HG02885 (cell line): ENCODE results near the gene PBX1.
"Not testable (repeated sequence)": the region's sequence is repeated elsewhere in the genome, so short reads cannot be mapped to it uniquely, and the experiment has no call there.

Experiments
- ATAC-seq: cut with Tn5 transposase; IDR thresholded peaks from one replicate; pipeline ENCODE4 v1.9.1; 2021; ENCODE audit warnings: mild to moderate bottlenecking; ENCODE audit not compliant: unreplicated experiment, poor library complexity

PBX1 gene

DNA sequence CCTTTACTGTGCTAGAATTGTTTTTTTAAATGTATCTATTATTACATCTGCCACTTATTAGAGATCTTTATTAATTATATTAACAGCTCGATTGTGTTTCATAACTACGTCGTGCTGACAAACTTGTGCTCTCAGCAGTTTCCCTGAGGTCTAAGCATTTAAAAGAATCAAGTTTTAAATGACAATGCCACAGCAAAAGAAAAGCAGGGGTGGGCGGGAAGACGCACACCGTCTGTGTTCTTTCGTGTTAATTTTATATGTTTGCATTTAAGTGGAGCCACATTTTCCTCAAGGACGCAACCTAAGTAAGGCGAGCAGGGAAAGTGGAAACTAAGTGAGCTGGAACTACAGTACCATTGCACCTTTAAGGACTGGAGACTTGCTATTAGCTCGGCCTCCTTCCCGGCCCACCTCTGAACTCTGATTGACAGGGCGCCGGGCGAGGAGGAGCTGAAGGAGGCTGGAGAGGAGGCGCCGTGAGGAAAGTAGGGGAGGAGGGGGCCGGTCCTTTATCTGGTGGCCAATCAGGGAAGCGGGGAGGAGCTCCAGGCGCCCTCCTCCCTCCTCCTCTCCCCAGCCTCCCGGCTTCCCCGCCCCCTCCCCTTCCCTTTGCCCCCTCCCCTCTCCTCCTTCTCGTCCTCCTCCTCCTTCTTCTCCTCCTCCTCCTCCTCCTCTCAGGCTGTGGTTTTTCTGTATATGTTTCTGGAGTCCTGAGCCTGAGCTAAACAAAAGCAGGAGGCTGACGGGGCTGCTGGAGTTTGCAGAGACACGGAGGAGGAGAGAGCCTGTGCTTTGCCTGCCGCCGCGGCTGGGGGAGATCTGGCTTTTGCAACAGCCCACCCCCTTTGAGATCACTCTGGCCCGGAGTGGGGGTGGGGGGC, at the start of gene PBX1:
PBX1 (plus strand) TSS at position 724 of the 881 bp plus-strand sequence.
- peak; percentile 100 for ATAC-seq

DNA sequence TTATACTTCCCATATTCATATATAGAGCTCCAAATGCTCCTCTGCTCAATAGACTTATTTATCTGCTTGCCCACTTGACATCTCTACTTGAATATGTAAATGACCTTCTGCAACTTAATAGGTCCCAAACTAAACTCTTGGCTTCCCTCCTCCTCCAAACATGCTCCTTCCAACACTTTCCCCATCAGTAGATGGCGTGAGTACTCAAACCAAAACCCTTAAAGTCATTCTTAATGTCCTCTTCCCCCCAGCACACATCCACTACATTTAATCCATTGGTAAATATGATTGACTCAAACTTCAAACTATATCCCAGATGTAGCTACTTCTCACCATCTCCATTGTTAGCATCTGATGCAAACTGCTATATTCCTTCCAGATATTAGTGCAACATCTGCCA, 48.5 kb upstream of the PBX1 start:
- ATAC-seq, result no peak

DNA sequence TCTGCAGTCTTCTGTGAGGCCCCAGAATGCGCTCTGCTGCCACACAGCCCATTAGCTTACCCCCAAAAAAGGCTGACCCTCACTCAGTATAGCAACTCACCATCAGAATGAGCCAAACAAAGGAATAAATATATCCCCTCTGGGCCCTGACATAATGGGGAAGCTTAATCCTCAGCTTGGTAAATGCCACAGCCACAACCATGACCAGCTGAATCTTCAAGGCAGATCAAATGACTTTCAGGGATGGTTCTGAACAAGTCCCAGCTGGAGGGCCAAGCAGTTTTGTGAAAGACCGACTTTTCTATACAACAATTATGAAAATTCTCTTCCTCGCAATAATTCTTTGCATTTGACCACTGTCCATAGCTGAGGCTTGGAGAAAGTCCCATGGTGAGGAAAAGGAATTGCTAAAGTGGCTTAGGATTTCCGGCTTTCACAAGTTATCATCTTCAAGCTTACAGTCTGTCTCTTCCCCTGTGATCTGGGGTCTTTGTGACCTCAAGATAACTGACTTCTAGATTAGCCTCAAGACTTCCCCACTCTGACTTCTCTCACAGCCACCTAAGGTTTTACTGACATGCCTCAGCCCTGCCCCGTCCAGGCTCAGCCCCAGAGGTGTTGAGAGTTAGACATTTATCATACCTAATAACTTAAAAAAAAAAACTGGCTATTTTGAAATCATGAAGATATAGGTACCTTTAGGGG, 47.8 kb upstream of the PBX1 start:
- no peak for ATAC-seq

DNA sequence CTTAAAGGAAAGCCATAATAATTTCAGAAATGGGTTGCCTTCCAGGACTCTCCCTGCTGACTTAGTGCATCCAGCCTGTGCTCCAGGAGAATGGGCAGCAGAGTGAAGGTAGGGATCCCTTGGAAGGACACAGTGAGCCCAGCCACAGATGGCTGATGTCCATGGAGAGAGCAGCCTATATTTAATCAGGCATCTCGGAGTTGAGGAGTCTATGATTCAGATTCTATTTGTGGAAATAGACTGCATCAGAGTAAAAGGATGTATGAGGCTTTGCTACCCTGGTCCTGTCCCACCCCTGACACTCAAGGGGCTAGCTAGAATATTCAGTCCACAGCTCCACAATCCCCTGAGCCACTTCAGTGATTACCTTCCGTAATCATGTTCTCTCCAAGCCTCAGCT, 43.8 kb upstream of the PBX1 start:
- no peak for ATAC-seq

DNA sequence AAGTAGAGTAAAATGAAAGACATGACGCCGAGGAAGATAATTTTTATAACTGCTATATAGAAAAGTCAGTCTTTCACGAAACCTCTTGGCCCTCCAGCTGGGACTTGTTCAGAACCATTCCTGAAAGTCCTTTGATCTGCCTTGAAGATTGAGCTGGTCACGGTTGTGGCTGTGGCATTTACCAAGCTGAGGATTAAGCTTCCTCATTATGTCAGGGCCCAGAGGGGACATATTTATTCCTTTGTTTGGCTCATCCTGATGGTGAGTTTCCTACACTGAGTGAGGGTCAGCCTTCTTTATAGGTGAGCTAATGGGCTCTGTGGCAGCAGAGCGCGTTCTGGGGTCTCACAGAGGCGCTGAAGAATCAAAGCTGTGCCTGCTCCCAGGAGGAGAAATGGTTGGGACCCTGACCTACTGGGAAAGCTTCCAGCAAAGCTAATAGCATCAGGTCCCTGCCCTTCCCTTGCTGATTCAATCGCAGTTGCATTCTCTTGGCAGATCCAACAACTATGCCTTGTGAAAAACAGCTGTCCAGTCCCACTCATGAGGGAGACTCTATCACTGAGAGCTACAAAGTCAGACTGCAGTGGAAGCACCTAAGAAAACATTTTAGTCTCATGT, 43.2 kb upstream of the PBX1 start:
- ATAC-seq, result no peak

- ATAC-seq, result no peak
Measured at GRCh38 chr1:164516591-164516990, 42.4 kb upstream of the PBX1 start.

GRCh38 chr1:164518692-164519332, 40.2 kb upstream of the PBX1 start:
- ATAC-seq, result no peak

DNA sequence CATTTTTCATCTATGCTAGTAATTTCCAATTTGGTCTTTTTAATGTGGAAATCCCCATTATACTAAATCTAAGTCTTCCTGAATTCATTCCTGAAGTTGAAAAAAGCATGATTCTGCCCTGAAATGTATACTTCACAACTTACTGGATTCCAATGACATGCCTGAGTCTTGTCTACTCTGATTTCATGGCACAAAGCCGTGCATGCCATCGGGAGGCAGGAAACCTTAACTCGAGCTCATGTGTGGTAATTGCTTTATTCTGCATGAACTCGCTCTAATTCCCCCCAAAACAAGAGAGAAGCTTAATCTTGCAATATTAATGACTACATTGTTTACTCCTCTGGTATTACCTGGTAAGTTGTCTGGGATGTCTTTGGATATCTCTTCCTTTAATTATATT, 39.6 kb upstream of the PBX1 start:
- ATAC-seq, result no peak

DNA sequence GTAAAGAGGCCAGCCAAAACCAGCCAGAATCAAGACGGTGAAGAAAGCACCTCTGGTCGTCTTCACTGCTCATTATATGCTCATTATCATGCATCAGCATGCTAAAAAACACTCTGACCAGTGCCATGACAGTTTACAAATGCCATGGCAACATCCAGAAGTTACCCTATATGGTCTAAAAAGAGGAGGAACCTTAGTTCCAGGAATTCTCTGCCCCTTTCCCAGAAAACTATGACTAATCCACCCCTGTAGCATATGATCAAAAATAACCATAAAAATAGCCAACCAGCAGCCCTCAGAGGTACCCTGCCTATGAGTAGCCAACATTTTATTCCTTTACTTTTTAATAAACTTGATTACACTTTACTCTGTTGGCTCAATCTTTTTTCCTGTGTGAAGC, 34.2 kb upstream of the PBX1 start:
- ATAC-seq, result no peak

GRCh38 chr1:164534863-164535610, 23.9 kb upstream of the PBX1 start:
- no peak for ATAC-seq

DNA sequence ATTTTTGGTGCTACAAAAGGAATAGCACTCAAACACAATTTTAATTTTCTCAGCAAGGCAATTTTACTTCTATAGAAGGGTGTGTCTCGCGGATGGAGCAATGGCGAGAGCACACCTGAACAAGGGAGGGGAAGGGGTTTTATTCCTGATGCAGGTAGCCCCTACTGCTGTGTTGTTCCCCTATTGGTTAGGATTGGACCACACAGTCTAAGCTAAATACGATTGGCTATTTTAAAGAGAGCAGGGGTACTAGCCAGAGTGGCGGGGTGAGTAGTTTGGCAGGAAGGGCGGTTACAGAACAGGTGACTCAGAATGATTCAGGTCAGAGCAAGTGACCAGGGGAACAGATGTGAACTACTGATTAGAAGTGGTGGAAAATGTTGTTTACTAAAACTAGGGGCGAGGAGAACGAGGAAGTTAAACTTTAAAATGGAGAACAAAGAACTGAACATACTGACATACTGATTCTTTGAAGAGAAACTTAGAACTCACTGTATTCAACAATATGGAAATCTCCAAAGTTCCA, 6.5 kb upstream of the PBX1 start:
- ATAC-seq, result not testable (repeated sequence)

- no peak for ATAC-seq
Measured at GRCh38 chr1:164557270-164557669, 1.7 kb upstream of the PBX1 start.

DNA sequence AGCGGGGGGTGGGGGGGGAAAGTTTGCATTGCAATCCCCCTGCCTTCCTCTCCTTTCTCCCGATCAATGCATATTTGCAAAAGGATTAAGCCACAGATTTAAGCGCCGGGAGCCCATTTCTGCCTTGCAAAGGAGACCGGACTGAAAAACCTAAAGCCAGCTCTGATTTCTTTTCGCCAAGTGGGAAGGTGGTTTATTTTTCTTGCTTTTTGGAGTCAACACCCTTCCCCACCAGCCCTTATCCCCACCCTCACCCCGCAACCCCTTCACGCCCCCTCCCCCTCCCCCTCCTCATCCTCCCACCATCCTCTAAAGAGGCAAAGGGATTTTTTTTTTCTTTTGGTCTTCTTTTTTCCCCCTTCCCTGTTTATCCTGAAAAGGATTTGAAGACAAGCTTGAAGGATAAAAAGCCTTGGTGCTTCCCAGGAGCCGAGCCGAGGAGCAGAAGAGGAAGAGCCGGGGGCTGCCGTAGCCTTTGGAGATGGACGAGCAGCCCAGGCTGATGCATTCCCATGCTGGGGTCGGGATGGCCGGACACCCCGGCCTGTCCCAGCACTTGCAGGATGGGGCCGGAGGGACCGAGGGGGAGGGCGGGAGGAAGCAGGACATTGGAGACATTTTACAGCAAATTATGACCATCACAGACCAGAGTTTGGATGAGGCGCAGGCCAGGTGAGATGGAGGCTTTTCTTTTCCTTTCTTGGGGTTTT, 513 bp downstream of the PBX1 start:
- no peak for ATAC-seq

- ATAC-seq, result no peak
Measured at GRCh38 chr1:164560121-164560541, 1.1 kb downstream of the PBX1 start.

- ATAC-seq, result no peak
Measured at GRCh38 chr1:164560556-164560955, 1.6 kb downstream of the PBX1 start.

DNA sequence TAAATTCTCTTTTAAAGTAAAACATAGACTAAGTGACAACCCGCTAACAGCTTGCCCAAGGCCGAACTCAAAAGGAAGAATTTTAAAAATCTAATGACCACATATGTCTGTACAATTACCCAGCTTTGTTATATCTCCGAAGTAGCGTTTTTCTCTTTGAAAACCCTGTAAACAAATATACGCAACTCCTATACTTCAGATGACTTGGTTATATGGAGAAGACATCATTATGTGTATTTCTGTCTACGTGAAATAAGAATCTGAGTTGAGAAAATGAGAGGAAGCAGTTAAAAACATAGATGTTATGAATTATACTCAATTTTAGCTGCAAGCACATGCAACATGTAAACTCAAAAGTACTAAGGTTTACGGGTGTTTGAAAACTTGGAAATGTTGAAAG, 2.0 kb downstream of the PBX1 start:
- ATAC-seq, result no peak

DNA sequence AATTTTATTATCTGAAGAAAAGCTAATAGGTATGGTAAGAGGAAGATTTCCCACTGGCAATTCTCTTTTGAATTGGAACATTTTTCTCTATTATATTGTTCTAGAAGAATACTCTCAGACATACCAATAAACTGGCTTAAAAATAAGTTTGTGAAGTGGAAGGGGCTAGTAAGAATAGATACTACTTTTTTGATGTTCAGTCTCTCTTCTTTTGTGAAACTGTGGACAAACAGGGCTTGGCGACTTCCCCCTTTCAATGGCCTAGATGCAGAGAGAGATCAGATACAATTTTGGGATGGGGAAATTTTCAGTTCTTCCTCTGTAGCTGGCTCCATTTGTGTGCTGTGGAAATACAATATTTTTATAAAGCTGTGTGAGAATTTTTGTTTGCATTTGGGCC, 2.5 kb downstream of the PBX1 start:
- no peak for ATAC-seq

GRCh38 chr1:164562061-164562460, 3.1 kb downstream of the PBX1 start:
- no peak for ATAC-seq

DNA sequence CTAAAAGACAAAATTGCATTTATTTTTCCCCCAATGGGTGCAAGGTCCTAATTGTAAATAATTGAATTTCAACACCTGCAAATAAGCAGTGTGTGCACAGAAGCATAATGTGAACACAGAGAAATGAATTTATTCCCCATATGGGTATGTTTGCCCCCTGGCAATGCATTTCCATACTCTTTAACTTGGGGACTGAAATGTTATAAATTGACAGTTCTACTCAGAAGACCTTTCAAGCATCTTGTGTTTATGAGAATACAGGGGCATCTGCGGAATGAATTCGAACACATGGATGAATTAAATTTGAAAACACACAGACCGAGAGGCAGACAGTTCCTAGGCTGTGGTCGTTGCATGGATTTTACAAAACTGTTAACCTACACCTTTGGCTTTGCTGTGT, 3.5 kb downstream of the PBX1 start:
- no peak for ATAC-seq
